DND-41 (cell line): ENCODE data around the gene PRAMEF7.
"Not testable (repeated sequence)": the region's sequence is repeated elsewhere in the genome, so short reads cannot be mapped to it uniquely, and the experiment has no call there.

Experiments
- CTCF ChIP-seq: IDR thresholded peaks from 2 replicates; pipeline ENCODE4 v1.5.1; 2012; ENCODE audit warnings: borderline replicate concordance, low read length, moderate library complexity, mild to moderate bottlenecking; ENCODE audit not compliant: poor library complexity, severe bottlenecking; ENCODE audit errors: extremely low read depth
- EZH2 ChIP-seq: IDR thresholded peaks from 3 replicates; pipeline ENCODE4 v1.6.1; 2012; ENCODE audit warnings: borderline replicate concordance, low read depth, mild to moderate bottlenecking, moderate library complexity, low read length, inconsistent platforms; ENCODE audit not compliant: severe bottlenecking

- TF ChIP-seq CTCF, EZH2: not testable (repeated sequence)
These were observed 38.0 kb upstream of the PRAMEF7 start for GRCh38 chr1:12878453-12878852.
